Retina (tissue), 1 donor: ENCODE measurements around the gene SLC38A10.
"Not testable (repeated sequence)": the region's sequence is repeated elsewhere in the genome, so short reads cannot be mapped to it uniquely, and the experiment has no call there.

Experiments used
- DNase-seq: peaks from one replicate; pipeline ENCODE4 v3.0.0-alpha.2; 2016

The SLC38A10 gene

DNA sequence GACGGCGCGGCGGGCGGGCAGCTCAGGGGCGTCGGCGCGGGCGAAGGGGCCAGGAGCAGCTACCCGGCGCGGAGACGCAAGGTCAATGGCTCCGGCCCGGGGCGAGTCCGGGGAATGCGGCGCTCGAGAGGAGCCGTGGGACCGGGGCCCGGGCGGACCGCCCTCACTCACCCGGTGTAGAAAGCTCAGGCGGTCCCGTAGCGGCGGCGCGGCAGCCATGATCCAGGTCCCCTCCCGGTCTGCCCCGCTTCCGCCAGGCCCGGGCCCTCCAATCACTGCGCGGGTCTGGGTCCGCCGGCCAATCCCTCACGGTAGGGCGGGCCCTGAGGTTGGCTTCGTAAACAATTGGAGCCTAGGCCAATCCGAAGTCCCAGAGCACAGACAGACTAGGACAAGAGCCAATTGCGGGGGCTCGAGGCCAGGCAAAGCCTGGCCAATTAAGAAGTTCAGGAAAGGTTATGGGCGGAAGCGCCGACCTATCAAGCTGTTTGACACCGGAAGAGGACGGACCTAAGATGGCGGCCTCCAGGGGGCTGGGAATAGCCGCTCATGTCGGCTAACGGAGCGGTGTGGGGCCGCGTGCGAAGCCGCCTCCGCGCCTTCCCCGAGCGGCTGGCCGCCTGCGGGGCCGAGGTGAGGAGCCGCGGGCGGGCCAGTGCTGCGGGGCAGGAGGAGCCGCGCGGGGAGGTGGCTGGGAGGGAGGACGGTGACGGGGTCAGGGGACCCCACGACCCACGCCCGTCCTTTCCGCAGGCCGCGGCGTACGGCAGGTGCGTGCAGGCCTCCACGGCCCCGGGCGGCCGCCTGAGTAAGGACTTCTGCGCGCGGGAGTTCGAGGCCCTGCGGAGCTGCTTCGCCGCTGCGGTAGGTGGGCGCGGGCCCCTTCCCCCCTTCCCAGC lies 56.0 kb downstream of the SLC38A10 start, which contains the start of the genes NDUFAF8 and TEPSIN:
Gene NDUFAF8, plus strand, starts transcription at position 504 of the 899 bp plus-strand sequence. Its CDS starts 46 bp downstream, at position 550.
Gene TEPSIN, minus strand, starts transcription at position 241 of the 899 bp plus-strand sequence. Its CDS starts 22 bp downstream, at position 219.
- DNase-seq, result peak; percentile 96

DNA sequence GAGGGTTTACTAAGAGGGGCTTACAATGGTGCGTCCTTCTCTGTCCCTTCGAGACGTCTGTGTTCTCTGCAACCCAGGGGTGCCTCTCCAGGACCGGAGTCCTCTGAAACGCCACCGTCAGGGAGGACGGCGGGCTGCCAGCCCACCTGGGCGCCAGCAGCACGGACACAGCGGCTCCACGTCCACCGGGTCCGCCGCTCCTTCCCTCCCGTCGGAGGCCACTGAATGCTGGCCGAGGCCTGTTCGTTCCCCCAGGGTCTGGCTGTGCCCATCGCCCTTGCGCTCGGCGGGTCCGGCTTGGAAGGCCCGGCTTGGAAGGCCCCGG lies 56.7 kb downstream of the SLC38A10 start:
- DNase-seq, result no peak

DNA sequence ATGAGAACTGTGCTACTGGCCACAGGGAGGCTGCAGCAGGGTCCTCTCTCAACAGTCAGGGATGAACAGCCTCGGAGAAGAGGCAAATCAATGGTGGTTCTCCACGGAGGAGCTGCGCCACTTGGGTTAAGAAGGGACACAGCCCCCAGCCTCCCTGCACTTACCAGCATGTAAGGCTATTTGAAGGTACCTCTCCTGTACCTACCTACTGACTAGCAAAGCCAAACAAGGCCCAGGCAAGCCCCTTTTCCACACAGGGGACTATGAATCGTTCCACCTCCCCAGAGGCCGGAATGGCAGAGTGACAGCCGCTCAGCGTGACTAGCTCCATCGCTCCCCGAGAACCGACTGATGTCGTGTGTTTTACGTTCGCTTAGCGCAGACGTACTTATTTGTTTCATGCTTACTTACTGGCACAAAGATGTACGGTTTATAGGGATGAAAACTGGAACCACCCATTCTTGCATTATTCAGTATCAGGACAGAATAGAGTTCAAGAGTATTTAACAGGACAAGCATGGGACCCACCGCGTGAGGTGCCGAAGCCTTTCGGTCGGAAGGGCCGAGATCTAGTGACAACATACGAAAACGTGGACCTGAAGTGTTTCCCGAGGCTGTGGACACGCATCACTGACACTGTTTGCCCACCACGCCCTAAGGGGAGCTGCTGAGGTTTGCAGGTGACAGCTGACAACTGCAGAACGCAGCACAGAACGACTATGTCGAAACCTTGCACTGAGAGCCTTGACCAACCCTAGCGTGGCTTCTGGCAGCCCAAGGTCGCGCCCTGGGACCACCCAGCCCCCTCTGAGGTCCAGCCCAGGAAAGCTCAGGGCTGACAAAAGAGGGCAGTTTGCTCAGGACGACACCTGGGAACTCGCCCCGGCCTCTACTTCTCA lies 57.3 kb downstream of the SLC38A10 start:
- DNase-seq, result no peak

DNA sequence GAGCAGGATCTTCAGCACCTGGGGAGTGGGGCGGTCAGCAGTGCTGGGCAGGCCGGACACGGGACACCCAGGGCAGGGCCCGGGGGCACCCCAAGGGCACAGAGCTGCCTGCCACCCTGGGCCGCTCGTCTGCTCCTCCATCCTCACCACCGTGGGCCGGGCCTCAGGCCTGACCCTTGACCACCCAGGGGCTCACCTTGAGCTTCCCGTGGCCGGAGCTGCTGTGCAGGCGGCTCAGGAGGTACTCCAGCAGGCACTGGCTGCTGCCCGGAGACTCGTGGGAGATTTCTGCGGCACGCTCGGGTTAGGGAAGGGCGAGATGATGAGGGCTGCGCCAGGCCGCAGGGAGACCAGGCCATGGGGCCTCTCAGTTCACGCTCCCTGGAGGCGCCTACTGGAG lies 58.3 kb downstream of the SLC38A10 start:
- DNase-seq, result no peak

DNA sequence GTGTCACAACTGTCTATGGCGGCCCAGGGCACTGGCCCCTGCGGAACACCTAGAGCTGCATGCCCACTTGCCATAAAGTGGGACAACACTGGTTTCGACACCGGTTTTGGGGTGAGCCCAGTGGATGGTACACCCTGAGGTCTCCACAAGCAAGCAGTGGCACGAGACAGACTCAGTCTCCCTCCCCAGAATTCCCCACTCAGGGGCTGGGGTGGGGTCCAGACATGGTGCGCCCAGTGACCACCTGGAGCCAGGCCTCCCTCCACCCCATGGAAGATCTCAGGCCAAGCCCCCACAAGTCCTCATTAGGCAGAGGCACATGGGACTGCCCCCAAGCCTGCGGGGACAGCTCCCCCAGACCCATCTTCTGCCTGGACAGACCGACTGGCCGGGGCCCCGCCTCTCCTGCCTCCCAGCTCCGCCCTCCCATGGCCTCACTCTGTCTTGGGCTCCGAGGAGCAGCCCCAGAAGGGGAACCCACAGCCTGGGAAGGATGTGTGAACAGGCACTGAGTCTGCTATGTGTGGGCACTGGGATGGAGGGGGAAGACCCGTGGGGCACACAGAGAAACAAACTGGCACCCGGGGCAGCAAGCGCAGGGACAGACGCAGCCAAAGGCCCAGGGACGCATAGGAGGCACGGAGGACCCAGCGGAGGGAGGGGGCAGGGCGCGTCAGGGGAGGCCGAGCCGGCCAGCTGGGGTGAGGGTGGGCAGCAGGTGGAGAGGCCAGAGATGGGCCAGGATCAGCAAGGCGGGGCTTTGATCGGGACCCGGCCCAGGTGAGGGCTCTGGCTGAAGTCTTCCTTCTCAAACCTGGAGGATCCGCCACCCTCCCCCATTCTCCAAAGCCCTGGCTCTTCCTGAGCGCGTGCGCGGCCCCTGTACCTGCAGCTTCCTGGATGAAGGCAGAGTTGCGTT lies 59.0 kb downstream of the SLC38A10 start:
- no peak for DNase-seq

DNA sequence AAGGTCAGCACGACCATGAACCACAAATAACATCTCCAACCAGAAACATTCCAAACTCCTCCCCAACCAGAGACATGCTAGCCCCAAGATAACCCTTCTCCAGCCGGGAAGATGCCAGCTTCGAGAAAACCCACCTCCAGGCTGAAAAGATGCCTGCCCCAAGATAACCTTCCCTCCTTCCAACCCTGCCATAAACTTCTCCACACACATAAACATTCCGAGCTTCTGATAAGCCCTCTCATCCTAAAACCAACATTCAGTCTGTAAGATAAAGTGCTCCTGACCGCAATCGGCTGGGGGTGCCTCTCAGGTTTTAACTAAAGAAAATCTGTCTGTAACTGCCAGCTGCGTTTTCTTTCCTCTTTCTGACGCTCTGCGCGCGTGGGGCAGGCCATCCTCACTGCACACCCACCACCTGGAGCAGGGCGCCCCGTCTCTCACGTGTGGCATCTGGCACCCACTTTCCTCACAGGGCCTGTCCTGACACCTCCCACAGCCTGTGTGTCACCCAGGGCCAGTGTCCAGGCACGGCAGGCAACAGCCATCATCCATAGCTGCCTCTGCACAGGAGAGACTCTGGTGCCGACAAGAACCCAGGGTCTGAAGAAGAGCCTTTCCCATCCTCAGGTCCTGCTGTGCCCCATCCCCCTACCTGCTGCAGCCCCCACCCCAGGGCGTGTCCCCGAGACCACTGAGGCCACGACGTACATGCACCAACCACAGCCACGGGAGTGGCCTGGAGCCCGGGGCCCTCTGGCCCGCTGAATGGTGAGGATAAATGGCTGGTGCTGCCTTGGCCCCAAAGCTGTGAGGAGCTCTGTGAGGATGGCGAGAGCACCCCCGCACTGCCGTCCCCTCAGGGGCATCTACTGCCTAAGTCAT lies 59.9 kb downstream of the SLC38A10 start:
- DNase-seq, result no peak

DNA sequence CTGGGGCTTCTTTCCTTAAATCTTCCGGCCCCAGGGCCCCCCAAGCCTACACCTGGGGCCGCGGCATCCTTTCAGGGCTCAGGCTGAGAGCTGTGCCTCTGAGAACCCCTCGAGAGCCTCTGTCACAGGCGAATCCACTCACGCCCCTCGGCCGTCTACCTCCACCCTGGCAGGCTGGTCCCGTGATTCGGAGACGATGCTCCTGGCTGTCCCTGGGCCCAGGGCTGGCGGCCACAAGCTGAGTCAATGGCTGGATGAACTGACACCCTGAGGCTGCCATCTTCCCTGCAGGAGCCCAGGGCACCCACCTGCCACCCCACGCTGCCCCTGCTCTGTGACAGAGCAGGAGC lies 60.6 kb downstream of the SLC38A10 start:
- DNase-seq, result no peak

DNA sequence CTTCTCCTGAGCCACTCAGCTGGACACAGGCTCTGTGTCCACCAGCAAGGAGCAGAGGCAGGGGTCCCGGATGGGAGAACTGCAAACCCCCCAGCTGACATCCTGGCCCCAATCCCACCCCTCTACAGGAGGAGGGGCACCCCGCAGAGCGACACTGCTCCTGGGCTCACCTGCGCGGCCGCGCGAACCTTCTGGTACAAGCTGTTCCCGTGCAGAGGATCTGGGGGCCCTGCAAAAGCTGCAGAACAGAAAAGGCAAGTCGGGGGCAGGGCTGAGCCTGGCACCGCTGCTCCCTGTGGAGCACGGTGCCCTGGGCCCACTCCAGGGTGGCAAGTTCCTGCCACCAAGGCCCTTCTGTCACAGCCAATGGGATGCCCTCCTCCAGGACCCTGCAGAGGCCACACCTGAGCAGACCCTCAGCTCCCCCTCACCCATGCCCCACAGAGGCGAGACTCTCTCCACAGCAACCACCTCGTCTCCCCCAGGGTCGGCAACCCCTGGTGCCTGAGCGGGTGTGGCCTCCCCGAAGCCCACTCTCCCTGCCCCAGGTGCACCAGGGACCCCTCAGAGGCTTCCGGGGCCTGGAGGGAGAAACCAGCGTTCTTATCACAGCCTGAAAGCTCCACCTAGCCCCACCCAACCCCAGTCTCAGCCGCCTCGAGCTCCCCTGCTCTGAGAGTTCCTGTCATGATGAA lies 61.1 kb downstream of the SLC38A10 start:
- DNase-seq, result no peak

DNA sequence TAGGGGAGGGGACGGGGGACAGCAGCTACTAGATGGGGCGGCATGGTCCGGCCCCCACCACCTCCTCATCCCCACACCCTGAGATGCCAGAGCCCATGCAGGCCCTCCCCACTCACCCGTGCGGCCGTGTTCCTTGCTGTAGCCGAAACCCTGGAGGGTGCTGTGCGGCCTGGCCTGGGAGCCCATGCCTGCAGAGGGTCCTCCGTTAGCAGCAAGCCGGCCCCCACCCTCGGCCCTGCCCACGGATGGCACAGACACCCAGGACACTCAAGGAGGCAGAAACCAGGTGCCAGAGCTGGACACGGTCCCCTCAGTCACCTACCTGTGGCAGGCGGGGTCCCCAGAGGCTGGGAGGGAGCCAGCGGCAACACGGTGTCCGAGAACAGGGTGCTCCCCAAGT lies 61.8 kb downstream of the SLC38A10 start:
- no peak for DNase-seq

DNA sequence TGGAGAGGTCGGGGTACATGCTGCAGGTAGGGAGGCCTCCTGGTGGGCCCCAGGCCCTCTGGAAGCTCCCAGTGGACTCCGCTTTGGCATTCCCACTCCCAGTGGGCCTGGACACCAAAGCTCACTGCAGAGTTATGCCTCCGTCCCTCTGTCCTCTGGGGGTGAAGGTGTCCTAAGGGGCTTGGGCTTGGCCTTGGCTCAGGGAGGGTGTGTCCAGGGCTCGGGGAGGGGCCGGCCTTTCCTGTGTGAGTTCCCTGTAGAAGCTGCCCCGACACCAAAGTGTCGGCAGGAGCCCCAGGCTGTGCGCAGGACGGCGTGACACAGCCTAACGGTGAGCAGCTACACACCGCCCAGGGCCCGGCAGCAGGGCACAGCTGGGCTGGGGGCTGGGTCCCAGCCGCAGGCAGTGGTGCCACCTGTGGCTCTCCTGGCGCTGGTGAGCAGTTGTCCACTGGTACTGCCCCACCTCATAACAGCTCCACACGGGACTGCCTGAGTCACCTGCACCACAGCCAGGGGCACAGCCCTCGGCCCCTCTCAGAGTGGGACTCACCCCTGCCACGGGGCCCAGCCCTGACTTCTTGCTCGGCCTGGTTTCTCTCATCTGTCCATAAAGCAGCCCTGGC lies 62.4 kb downstream of the SLC38A10 start:
- DNase-seq, result no peak

DNA sequence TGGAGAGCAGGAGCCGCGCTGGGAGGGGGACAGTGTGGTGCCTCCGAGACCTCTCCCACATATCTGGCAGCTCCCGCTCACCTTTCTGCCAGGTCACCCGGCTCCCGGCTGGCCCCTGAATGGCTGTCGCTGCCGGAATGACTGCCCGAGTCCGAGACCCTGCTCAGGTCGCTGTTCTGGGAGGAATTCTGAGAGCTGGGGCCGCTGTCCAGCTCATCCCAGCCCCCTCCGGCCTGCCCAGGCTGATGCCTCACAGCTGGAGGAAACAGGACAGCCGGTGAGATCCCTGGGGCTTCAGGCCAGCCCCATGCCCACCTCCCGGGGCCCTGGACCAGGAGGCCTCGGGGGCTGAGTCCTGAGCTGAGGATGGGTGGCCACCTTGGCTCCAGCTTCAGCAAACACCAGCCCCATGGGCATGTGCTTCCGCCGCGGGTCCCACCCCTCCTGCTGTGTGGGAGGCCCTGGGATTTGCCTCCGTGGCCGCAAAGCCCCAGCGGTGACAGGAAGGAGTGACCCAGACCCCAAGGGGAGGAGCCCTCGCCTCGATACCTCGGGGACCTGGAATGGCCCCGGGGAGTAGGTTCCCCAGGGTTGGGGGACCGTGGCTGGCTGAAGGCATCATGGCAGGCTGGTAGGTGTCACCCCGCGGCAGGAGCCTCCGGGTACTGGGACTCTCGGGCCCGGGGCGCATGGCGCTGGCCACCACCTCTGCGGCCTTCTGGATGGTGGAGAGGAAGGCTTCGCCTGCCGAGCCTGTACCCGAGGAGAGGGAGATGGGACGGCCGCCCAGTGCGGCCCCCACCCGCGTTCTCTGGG lies 63.1 kb downstream of the SLC38A10 start:
- no peak for DNase-seq

DNA sequence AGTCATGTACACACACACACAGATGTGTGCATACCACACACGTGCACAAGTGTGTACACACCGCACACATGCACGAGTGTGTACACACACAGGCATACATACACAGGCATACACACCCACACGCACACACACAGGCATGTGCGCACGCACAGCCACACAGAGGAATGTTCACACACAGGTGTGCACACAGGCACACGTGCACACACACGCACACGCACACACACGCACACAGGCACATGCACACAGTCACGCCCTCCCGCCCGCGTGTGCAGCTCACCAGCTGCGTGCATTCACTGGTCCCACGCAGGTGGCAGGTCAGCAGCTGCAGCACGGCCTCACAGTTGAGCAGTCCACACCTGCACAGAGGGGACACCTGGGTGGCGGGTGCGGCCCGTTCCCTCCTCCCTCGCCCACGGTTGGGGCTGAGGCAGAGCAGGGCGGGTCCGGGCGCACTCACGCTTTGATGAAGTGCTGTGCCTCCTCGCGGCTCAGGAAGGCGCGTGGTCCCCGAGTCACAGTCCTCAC lies 63.9 kb downstream of the SLC38A10 start:
- no peak for DNase-seq

DNA sequence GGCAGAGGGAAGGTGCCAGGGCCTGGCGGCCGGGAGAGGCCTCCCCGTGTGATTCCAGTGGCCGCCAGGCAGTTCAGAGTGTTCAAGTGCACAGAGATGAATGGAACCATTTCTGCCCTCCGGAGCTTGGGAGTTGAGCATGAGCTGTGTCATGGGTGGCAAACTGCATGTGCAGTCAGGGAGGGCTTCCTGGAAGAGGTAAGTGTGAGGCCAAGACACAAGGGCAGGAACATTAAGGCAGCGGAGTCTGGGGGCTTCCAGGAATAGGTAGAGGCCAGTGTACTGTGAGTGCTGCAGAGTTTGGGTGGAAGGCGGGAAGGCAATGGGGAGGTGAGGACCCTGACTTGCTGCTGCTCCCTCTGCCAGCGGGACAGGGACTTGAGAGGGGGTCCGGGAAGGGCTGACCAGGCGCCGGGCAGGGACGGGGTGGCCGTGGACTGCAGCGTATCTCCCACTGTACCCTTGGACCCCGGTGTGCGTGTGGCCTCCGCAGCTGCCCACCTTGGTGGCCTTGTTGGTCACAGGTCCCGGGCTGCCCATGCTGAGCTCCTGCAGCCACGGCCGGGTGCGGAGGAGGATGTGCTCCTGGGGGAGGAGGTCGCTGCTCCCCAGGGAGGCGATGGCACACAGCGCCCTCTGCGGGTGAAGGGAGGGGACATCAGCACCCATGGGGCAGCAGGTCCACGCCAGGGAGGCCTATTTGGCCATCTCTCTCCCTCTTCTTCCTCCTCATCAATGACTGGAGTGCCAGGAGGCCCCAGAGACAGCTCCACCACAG lies 64.9 kb downstream of the SLC38A10 start:
- DNase-seq, result no peak

DNA sequence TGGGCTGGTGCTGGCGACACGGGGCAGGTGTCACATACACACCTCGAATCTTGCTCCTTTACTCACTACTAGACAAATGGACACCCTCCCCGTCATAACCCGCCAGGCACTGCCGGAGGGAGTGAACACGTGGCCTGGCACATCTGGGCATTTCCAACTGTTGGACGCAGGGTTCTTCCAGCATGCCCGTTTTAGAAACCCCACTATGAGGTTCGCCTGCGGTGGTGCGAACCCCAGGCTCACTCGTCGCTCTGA lies 65.5 kb downstream of the SLC38A10 start:
- no peak for DNase-seq

DNA sequence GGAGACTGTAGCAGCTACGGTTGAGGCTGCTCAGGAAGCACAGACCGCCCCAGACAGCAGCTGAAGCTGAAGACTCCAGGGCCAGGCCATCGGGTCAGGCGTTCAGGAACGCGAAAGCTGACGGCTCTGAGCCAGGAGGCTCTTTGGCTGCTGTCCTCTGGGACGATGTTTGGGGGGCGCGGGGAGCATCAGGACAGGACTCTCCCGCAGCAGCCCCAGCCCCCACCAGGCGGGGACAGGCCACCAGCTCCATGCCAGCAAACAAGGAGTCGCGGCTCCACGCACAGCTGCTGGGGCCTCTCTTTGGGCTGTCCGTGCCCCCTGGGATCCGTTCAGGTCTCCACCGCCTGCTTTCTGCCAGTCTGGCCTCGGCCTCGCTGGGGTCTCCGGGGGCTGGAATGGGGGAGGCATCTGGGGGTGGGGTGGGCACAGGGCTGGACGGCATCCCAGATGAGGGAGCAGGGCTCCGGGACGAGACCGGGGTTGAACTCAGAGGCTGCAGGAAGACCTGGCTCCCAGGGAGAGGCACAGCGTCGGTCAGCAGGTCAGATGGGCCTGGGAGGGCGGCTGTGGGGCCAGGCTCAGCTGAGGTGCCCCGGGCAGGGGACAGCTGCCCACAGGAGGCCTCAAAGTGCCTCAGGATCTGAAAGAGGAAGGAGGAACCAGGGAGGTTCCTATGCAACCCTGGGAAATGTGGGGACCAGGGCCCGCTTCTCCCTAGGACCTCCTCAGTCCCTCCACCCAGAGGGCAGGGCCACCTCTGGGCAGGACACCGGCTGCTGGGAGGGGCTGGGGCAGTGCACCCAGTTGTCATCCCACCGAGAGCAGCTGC lies 66.1 kb downstream of the SLC38A10 start:
- DNase-seq, result no peak

DNA sequence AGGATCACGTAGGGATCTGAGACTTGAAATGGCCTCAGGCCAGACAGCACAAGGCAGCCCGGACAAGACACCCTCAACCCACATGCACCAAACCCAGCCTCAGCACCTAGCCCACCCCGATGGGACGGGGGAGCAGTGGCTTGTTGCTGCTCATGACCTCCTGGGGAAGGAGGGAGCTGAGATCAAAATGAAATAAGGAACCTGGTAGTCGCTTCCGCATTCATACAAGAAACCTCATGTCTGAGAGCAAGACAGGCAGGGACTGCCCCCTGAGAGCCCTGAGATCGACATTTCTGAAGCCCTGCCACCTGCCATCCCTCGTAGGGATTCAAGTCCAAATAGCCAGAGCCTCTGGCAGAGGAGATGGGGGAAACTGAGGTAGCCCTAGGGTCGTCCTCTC lies 66.7 kb downstream of the SLC38A10 start:
- DNase-seq, result no peak

DNA sequence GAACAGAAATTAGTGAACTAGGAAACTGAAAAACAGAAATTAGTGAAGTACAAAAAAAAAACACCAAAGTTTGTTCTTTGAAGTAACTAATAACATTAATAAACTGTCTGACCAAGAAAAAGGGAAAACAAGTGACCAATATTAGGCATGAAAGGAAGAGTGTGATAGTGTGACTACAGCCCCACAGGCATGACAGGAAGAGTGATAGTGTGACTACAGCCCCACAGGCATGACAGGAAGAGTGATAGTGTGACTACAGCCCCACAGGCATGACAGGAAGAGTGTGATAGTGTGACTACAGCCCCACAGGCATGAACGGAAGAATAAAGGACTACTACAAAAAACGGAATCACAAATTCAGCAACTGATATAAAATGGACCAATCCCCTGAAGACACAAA lies 67.5 kb downstream of the SLC38A10 start:
- DNase-seq, result not testable (repeated sequence)

DNA sequence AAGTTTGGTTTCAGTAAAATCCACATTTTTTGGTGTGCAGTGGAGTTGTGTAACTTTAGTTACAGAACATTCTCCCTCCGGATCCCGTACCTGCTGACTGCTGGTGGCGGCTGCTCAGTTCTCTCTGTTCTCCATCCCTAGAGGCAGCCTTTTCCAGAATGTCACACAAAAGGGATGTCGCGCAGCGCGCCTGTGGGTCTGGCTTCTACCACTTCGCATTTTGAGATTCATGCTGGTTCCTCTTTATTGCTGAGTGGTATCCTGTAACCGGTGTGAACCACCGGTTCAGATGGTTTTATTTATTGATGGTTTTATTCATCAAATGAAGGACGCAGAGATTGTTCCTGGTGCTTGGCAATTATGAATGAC lies 71.4 kb downstream of the SLC38A10 start:
- DNase-seq, result no peak
